WTC11 (cell line): Measurements from ENCODE around the gene QRFPR. TPM values are rescaled to one million over a fixed set of nuclear protein-coding genes. Genes with fewer than 3 reads are reported as not detected.

Experiments
- ATAC-seq: fragments of 200-7000 bp; cut with Tn5 transposase; 2 replicates; pipeline ENCODE4 v1.10.0; 2021; ENCODE audit warnings: mild to moderate bottlenecking, moderate library complexity
- Bru-seq: library from RNA; stranded (reverse); fragments of 400-500 nt; gene quantifications from one replicate; lab custom pipeline; 2021; lab: Mats Ljungman, UMichigan
- CTCF ChIA-PET: fragments of 300-600 bp; sonication (Branson Sonifier 250); formaldehyde crosslinking; loops from one replicate; lab custom pipeline; 2021; ENCODE audit warnings: antibody characterized with exemption; lab: Charles Lee
- POLR2A ChIA-PET: fragments of 350-600 bp; sonication (Branson Sonifier 250); formaldehyde crosslinking; loops from one replicate; lab custom pipeline; 2021; ENCODE audit warnings: antibody characterized with exemption; lab: Charles Lee
- DNase-seq: peaks from one replicate; pipeline ENCODE4 v3.0.0; 2021; ENCODE audit warnings: low spot score
- H3K27ac Mint-ChIP-seq: 2 replicates; pipeline ENCODE4 v1.8.0; 2021; ENCODE audit warnings: mixed read lengths
- H3K27me3 Mint-ChIP-seq: 2 replicates; pipeline ENCODE4 v1.8.0; 2021; ENCODE audit warnings: low read depth, mild to moderate bottlenecking, moderate library complexity, mixed read lengths
- H3K36me3 Mint-ChIP-seq: 2 replicates; pipeline ENCODE4 v1.8.0; 2021; ENCODE audit warnings: mixed read lengths
- H3K4me1 Mint-ChIP-seq: 2 replicates; pipeline ENCODE4 v1.8.0; 2022; ENCODE audit warnings: mixed read lengths
- H3K4me3 Mint-ChIP-seq: 2 replicates; pipeline ENCODE4 v1.8.0; 2021; ENCODE audit warnings: mild to moderate bottlenecking, moderate library complexity, mixed read lengths
- H3K9me3 Mint-ChIP-seq: 2 replicates; pipeline ENCODE4 v1.8.0; 2021; ENCODE audit warnings: mixed read lengths
- CREM ChIP-seq: sonication (generic); formaldehyde crosslinking; IDR thresholded peaks from 2 replicates; pipeline ENCODE4 v1.8.1; 2022; ENCODE audit warnings: mild to moderate bottlenecking, missing genetic modification reagents, moderate library complexity
- HMGXB4 ChIP-seq: sonication (generic); formaldehyde crosslinking; IDR thresholded peaks from 2 replicates; pipeline ENCODE4 v1.8.1; 2023; ENCODE audit warnings: mild to moderate bottlenecking, moderate library complexity, missing genetic modification reagents
- MLX ChIP-seq: sonication (generic); formaldehyde crosslinking; IDR thresholded peaks from 2 replicates; pipeline ENCODE4 v1.8.1; 2023; ENCODE audit warnings: mild to moderate bottlenecking, missing genetic modification reagents, moderate library complexity
- MXD4 ChIP-seq: fragments of 250-450 bp; sonication (Bioruptor Pico); IDR thresholded peaks from 2 replicates; pipeline ENCODE4 v1.8.0; 2021; ENCODE audit warnings: mild to moderate bottlenecking, moderate library complexity, borderline replicate concordance
- NR3C1 ChIP-seq: sonication (generic); formaldehyde crosslinking; conservative IDR thresholded peaks from 2 replicates; pipeline ENCODE4 v1.8.1; 2023; ENCODE audit warnings: low read depth, mild to moderate bottlenecking, missing genetic modification reagents
- SP1 ChIP-seq: sonication (generic); formaldehyde crosslinking; conservative IDR thresholded peaks from 2 replicates; pipeline ENCODE4 v1.8.1; 2022; ENCODE audit warnings: missing genetic modification reagents
- ZBTB21 ChIP-seq: sonication (generic); formaldehyde crosslinking; IDR thresholded peaks from 2 replicates; pipeline ENCODE4 v1.8.1; 2023; ENCODE audit warnings: mild to moderate bottlenecking, missing genetic modification reagents, borderline replicate concordance
- ZNF138 ChIP-seq: sonication (generic); formaldehyde crosslinking; conservative IDR thresholded peaks from 2 replicates; pipeline ENCODE4 v1.8.1; 2022; ENCODE audit warnings: mild to moderate bottlenecking, moderate library complexity, missing genetic modification reagents
- ZNF219 ChIP-seq: sonication (generic); formaldehyde crosslinking; IDR thresholded peaks from 2 replicates; pipeline ENCODE4 v1.8.0; 2023; ENCODE audit warnings: missing genetic modification reagents, mild to moderate bottlenecking, borderline replicate concordance
- ZNF281 ChIP-seq: sonication (generic); formaldehyde crosslinking; IDR thresholded peaks from 2 replicates; pipeline ENCODE4 v1.8.0; 2023; ENCODE audit warnings: mild to moderate bottlenecking, missing genetic modification reagents
- ZNF423 ChIP-seq: fragments of 250-450 bp; sonication (Bioruptor Pico); IDR thresholded peaks from 2 replicates; pipeline ENCODE4 v2.1.2; 2022; ENCODE audit warnings: mild to moderate bottlenecking, moderate library complexity
- long read RNA-seq, 3 experiments: library from RNA in 1 of 3; library from capped mRNA in 1 of 3; library from polyadenylated mRNA in 1 of 3; unstranded in 2 of 3; stranded (forward) in 1 of 3; transcript quantifications; one replicate each; pipeline ENCODE4 v2.0.0, GENCODE V29; 2021
- total RNA-seq: library from RNA; stranded (reverse); gene quantifications from 3 replicates; pipeline ENCODE4 v1.2.3, GENCODE V29; 2021
- TF ChIP-seq, protein P1 (sequence below): sonication (generic); formaldehyde crosslinking; IDR thresholded peaks from 2 replicates; pipeline ENCODE4 v1.8.0; 2022; ENCODE audit warnings: mild to moderate bottlenecking, missing genetic modification reagents
- TF ChIP-seq, protein P2 (sequence below): sonication (generic); formaldehyde crosslinking; IDR thresholded peaks from 2 replicates; pipeline ENCODE4 v1.8.1; 2022; ENCODE audit warnings: mild to moderate bottlenecking, moderate library complexity, missing genetic modification reagents

QRFPR gene
- total RNA-seq (0.41 to 0.73 TPM (median 0.68 TPM) in 3 replicates), Bru-seq, nascent RNA (percentile 26 among the genes with signal in this experiment)
- long read RNA-seq, experiment 1, partial matches to known transcripts = 0 of 2 reads
- long read RNA-seq, experiment 1, other reads (novel, unspliced or antisense) = 1 of 2 reads
- long read RNA-seq, experiment 2, partial matches to known transcripts = 0 of 1 reads
- long read RNA-seq, experiment 2, other reads (novel, unspliced or antisense) = 0 of 1 reads
- long read RNA-seq, experiment 3, partial matches to known transcripts = 0 of 3 reads
- long read RNA-seq, experiment 3, other reads (novel, unspliced or antisense) = 0 of 3 reads

- peaks cover 58% of the 10 kb centered on the region for H3K27me3 Mint-ChIP-seq
Measured at GRCh38 chr4:121380776-121381462, at the start of gene QRFPR. Gene QRFPR (minus strand): TSS chr4:121381018. CDS start chr4:121380647, 371 bp downstream.

More at GRCh38 chr4:121380776-121381462, at the start of gene QRFPR:
- no peak within 1 kb of the TSS for H3K27ac Mint-ChIP-seq
- DNase-seq (peak; percentile 55), ATAC-seq (peak; percentile 84)
- H3K4me3 Mint-ChIP-seq = peak within 1 kb of the TSS; percentile 73
- CTCF ChIA-PET = interaction anchor here (0.9 to 2.1 kb wide), 3 partner anchors 10 to 82 kb away, joined by 3 to 15 read pairs (median 7); no protein-coding TSS in a partner anchor
- peaks cover 5% of the 10 kb centered on the region; the same call in 1 of the 2 replicates for H3K9me3 Mint-ChIP-seq
- no peaks in the 10 kb centered on the region for H3K36me3 Mint-ChIP-seq
- TF ChIP-seq HMGXB4 (CRISPR knock-in tag) = peak; percentile 87; the same call in 1 of the 2 replicates
- TF ChIP-seq ZNF219 (CRISPR knock-in tag) = no peak
- TF ChIP-seq ZNF138 (CRISPR knock-in tag) = 0 out of 2 replicates have a peak, but pooled peaks have one; percentile 44
- TF ChIP-seq, protein P1, sequence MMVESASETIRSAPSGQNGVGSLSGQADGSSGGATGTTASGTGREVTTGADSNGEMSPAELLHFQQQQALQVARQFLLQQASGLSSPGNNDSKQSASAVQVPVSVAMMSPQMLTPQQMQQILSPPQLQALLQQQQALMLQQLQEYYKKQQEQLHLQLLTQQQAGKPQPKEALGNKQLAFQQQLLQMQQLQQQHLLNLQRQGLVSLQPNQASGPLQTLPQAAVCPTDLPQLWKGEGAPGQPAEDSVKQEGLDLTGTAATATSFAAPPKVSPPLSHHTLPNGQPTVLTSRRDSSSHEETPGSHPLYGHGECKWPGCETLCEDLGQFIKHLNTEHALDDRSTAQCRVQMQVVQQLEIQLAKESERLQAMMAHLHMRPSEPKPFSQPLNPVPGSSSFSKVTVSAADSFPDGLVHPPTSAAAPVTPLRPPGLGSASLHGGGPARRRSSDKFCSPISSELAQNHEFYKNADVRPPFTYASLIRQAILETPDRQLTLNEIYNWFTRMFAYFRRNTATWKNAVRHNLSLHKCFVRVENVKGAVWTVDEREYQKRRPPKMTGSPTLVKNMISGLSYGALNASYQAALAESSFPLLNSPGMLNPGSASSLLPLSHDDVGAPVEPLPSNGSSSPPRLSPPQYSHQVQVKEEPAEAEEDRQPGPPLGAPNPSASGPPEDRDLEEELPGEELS (CRISPR knock-in tag) = no peak
- TF ChIP-seq, protein P2, sequence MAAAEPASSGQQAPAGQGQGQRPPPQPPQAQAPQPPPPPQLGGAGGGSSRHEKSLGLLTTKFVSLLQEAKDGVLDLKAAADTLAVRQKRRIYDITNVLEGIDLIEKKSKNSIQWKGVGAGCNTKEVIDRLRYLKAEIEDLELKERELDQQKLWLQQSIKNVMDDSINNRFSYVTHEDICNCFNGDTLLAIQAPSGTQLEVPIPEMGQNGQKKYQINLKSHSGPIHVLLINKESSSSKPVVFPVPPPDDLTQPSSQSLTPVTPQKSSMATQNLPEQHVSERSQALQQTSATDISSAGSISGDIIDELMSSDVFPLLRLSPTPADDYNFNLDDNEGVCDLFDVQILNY (CRISPR knock-in tag) = no peak
- 0 out of 2 replicates have a peak, but pooled peaks have one; percentile 2 for TF ChIP-seq SP1
- TF ChIP-seq ZNF423 (CRISPR knock-in tag) = 0 out of 2 replicates have a peak, but pooled peaks have one; percentile 1
- no peak for TF ChIP-seq MXD4
- 0 out of 2 replicates have a peak, but pooled peaks have one; percentile 57 for TF ChIP-seq ZNF281 (CRISPR knock-in tag)
- no peak for TF ChIP-seq NR3C1
- TF ChIP-seq CREM (CRISPR knock-in tag) = no peak
- TF ChIP-seq ZBTB21 (CRISPR knock-in tag) = peak; percentile 44; the same call in 1 of the 2 replicates
- TF ChIP-seq MLX = 0 out of 2 replicates have a peak, but pooled peaks have one; percentile 8
- TF ChIP-seq, all 79 proteins: peak for 7
- H3K4me1 Mint-ChIP-seq = peaks cover 9% of the 10 kb centered on the region
- POLR2A ChIA-PET = no interaction called here
